A673 (cell line): ENCODE results near the gene TRAF1.

Experiments used
- CTCF ChIP-seq: fragments of 300-800, 200-600 bp; sonication (generic); conservative IDR thresholded peaks from 2 replicates; pipeline ENCODE4 v1.5.1; 2017; ENCODE audit warnings: low read depth, mild to moderate bottlenecking, antibody characterized with exemption, low read length, moderate library complexity, mixed read lengths
- EZH2 ChIP-seq: fragments of 200-600 bp; sonication (generic); IDR thresholded peaks from 2 replicates; pipeline ENCODE4 v1.6.1; 2017; ENCODE audit warnings: borderline replicate concordance, low read depth, mild to moderate bottlenecking, mixed read lengths, antibody characterized with exemption, low read length; ENCODE audit not compliant: poor library complexity, severe bottlenecking

DNA sequence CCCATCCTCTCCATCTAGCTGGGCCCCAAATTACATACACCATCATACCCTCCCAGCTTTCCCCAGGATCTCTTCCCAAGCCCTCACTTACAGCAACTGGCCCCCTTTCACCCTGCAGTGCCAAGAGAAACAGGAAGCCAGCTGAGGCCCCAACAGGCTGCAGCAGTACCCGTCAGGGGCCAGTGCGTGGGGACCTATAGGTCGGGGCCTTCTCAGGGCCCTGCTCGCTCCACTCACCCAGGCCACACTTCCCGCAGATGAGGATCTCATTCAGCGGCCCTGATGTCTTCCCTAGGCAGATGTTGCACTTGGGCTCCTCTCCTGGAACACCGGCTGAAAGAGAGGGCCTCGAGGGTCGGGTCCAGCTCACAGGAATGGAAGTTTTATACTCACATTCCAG lies 56.4 kb downstream of the TRAF1 start:
- TF ChIP-seq CTCF (no peak), EZH2 (no peak)
